HG03460 (cell line): ENCODE data around the gene CTDSP2.
A peak's percentile ranks its signal among the peaks of the same experiment; 100 is the strongest.
"Not testable (repeated sequence)": the region's sequence is repeated elsewhere in the genome, so short reads cannot be mapped to it uniquely, and the experiment has no call there.

Source experiments
- ATAC-seq: cut with Tn5 transposase; IDR thresholded peaks from one replicate; pipeline ENCODE4 v1.9.1; 2021; ENCODE audit not compliant: unreplicated experiment

Gene CTDSP2, protein sequence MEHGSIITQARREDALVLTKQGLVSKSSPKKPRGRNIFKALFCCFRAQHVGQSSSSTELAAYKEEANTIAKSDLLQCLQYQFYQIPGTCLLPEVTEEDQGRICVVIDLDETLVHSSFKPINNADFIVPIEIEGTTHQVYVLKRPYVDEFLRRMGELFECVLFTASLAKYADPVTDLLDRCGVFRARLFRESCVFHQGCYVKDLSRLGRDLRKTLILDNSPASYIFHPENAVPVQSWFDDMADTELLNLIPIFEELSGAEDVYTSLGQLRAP

DNA sequence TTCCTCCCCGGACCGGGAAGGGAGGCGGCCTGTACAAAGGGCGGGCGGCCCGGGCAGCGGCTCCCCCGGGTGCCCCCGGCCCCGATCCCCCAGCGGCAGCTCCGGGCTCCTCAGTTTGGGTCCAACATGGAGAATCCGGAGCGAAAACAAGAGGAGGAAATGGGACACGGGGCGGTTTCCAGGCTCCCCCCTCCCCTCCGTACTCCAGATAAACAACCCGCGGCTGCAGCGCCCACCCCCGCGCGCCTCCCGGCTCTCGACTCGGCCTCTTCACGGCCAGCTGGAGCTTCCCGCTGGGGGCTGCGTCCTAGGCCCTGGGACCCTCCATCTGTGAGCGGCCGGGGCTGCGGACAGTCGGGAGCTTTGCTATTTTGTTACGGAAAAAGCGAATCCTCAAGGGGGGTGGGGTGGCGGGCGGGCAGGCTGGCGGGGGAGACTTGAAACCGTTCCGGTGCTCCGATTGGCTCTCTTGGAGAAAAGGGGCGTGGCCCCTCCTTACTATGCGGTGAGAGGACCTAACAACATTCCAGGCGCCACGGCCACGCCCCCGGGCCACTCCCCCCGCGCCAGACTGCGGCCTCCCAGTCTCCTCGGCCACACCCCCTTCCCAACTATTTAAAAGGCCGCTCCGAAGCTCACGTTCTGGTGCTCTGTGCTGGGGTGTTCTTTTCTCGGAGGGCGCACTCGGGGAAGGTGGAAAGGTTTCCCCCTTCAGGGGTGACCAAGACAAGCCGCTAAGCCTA is at the start of gene CTDSP2:
Gene CTDSP2 (minus strand): TSS at position 153 of the 743 bp plus-strand sequence. CDS start 294 bp downstream, outside the sequence.
- peak; percentile 42 for ATAC-seq

- ATAC-seq: no peak
These were observed 49.5 kb upstream of the CTDSP2 start for GRCh38 chr12:57896115-57896433.

GRCh38 chr12:57895389-57896114 is 49.0 kb upstream of the CTDSP2 start:
- no peak for ATAC-seq

DNA sequence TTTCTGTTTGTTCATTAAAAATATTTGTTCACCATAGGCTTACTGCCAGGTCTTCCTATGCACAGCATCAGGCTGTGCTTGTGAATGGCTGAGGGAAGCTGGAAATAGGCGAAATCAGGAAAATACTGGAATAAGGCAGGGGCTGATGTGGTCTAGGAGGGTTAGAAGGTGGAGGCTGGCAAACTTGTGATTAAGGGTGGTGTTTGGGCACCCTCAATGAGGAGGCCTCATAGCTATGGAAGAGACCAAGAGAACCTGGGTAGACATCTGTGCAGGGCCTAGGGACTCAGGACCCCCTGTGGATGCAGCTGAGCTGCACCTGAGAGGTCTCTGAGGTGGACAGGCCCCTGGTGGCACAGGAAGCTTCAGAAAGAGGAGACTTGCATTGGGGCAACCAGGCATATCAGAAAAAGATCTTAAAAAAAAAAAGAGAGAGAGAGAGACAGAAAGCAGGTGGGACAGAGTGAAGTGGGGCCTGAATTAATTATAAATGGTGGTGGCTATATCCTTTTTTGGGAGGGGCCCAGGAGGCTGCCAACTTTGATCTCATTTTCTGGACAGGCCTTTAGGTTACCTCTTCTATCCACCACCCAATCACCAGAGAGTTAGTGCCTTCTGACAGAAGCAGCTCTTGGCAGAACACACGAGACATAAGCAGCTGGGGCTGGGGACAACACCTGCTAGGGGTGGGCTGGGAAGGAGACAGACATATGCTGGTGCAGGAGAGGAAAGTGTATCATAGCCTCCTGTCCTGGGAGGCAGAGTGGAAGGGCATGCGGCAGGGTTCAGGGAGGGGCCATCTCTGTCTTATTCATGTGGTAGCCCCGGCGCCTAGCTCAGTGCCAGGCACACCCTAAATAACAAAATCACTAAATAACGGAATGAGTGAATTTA is 48.1 kb upstream of the CTDSP2 start:
- ATAC-seq: no peak

DNA sequence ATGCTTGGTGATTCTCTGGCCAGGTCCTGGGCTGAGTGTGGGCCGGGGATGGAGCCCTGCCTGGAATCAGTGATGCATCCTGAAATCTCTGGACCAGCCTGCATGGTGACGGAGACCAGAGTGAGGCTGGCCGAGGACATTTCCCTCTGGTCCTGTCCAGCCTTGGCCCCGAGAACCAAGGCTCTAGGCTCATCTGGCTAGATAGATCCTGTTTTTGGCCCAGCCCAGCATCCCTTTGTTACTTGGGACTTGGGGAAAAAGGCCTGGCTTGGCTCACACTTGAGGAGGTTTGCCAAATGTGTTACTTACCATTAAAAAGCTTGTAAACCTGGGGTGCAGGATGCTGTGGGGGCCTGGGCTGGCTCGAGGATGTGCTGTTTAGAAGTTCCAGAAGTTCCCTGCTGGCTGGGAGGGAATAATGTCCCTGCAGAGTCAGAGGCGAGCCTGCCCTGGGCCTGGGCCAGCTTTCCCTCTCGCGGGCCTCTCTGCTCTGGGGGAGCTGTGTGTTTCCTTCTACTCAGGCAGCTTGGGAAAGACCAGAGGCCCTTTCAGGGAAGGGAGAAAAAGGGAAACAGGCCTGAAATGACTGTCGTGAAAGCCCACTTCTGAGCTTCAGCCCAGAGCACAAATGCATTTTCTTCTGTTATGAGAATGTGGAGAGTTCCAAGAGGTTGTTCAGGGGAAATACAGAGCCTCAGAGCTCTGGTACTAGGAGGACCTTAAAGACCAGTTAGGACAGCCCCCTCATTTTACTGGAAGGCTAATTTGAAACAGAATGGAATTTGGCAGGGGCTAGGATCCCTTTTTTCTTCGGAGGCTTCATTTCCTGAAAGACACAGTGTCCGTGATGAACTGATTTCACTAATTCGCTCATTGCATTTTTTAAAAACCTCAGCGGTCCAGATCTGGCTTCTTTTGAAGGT is 47.2 kb upstream of the CTDSP2 start:
- no peak for ATAC-seq

DNA sequence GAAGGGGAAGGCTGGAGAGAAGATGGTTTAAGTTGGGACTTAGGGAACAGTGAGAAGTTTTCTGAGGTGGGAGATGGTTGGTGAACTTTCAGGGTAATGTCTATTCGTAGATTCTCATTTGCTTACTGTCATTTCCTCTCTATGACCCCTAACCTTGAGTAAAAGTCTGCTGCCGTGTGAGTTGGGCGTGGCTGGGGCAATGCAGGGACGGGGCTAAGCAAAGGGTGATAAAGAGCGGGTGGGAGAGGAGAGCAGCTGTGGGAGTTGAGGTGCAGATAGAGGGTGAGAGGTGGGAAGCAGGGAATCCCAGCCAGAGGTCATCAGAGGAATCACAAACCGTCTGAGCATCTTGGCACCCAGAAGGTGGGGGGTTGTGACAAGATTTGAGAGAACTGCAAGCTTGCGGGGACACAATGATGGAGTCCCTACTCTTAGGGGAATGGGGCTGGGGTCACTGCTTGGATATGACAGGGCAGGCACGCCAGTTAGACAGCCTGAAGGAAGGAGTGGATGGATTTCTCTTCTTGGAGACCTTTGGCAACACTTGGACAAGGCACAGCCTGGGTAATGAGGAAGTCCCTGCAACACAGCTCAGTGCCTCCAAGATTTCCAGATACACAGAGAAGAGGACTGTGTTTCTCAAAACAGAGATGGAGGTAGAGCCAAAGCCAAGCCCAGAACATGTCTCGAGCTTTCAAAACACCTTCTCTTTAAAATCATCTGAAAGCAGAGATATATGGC is 45.9 kb upstream of the CTDSP2 start:
- no peak for ATAC-seq

DNA sequence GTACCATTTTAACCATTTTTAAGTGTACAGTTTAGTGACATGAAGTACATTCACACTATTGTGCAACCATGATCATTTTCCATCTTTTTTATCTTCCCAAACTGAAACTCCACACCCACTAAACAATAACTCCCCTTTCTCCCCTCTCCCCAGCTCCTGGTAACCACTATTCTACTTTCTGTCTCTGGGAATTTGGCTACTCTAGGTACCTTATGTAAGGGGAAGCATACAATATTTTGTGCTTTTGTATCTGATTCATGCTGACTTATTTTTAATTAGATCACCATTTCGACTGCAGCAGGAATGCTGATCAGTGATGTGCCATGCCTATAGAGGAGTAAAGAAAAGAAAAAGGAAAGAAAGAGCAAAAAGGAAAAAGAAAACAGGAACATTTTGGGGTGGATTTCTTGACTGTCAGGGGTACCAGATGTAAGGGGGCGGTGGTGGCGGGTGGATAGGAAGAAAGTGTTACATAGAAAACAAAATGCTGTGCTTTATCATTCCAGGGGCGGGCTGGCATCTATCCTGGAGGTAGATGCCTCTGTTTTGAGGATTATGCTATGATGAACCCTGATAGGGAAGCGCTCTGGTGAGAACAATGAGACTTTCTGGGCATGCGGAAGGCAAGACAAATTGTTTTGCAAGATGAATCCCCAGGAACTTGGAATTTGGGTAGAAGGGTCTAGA is 45.2 kb upstream of the CTDSP2 start:
- ATAC-seq: no peak

- no peak for ATAC-seq
These were observed 43.9 kb upstream of the CTDSP2 start for GRCh38 chr12:57890191-57891115.

DNA sequence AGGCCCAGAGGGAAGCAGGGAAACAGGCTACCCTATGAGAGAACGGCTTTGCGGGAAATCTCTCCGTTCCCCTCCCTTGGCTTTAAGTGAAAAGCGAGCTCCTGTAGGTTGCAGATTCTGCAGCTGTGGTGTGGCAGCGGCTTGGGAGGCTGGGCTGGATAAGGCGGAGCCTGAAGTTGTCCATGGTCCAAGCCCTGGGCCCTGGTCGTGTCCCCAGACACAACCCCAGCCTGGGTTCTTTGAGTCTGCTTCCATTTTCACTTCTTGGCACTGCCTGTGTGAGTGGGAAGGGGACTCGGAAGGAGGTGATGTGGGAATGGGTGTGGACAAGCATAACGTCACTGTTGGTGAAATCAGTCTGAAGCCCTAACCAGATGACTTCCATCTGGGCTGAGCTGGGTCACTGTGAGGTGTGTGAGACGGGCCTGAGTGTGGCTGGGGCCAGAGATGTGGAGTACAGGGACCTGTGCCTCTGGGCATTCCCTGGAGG is 43.0 kb upstream of the CTDSP2 start:
- ATAC-seq: no peak

DNA sequence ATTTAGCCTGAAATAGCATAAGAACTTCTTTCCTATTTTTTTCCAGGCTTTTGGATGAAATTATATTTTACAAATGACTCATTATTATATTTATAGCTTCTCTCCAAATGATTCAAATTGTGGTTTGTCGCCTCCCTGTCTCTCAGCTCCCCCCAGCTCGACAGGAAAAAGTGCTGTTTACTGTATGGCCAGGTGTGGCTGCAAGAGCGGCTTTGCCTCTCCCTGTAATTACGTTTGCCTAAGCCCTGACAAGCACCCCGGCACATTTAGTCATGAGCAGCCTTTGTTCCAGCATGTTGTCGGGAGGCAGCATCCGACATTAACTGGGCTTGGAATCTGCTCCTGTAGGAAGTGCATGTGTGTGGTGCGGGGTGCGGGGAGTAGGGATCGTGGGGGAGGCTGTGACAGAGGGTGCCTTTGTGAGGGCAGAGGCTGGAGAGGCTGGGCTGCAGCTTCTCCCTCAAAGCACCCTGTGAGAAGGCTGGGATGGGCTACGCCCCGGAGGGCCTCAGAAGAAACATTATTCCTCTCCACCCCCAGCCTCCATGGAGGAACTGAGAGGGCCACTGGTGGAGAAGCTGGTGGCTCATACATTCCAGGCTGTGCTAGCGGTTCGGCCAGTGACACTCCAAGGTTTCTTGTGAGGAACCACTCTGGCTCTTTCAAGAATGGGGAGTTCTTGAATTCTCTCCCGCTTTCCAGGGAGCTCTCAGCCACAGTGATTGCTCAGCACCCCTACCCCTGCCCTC is 42.1 kb upstream of the CTDSP2 start:
- ATAC-seq: no peak

DNA sequence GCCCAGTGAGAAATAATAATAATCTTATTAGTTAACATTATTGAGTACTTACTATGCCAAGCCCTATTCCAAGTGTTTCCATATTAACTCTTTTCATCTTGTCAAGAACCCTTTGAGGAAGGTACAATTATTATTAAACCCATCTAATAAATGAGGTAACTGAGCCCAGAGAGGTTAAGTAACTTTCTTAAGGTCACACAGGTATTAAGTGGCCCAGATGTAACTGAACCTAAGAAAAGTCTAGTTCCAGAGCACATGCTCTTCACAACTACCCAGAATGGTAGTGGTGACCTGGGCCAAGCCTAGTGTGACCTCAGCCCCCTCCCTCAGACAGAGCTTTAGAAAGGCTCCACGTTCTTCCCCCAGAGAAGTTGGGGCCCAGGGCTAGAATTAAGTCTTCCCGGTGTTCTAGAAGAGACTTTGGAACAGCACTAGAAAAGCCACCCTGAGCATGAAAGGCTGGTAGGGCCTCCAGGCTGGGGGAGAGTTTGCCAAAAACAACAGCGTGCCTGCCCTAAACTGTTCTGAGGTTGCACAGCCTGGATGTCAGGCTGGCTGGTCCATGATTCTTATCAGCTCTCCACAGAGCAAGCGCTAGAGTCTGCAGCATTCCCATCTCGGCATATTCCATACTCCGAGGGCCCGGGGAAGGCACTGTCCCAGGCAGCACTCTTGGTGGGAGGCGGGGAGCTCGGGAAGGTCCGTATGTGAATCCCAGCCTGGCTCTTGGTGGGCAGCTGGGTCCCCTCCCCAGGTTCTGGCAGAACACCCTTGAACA is 41.3 kb upstream of the CTDSP2 start:
- ATAC-seq: no peak

DNA sequence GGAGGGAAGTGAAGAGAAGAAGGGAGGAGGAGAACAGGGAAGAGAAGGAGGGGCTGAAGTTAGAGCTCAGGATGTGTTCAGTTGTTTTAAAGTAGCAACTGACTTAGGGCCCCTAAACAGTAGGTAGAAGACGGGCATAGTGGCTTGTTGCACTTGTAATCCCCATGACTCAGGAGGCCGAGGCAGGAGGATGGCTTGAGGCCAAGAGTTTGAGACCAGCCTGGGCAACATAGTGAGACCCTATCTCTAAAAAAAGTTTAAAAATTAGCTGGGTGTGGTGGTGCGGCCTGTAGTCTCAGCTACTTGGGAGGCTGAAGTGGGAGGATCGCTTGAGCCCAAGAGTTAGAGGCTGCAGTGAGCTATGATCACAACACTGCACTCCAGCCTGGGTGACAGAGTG is 40.4 kb upstream of the CTDSP2 start:
- ATAC-seq: not testable (repeated sequence)

- no peak for ATAC-seq
These were observed 40.0 kb upstream of the CTDSP2 start for GRCh38 chr12:57886542-57886941.

- ATAC-seq: no peak
These were observed 38.7 kb upstream of the CTDSP2 start for GRCh38 chr12:57885207-57885606.

DNA sequence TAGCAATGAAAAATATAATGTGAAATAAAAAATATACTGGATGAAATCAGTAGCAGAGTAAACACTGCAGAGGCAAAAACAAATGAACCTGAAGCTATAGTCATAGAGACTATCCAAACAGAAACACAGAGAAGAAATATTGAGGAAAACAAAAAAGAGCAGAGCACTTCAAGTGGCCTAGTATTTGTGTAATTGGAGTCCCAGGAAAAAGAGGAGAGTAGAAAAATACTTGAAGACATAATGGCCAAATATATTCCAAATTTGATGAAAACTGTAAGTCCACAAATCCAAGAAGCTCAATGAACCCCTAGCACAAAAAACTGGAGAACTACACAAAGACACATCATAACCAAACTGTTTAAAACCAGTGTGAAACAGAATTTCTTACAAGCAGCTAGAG is 37.2 kb upstream of the CTDSP2 start:
- no peak for ATAC-seq

DNA sequence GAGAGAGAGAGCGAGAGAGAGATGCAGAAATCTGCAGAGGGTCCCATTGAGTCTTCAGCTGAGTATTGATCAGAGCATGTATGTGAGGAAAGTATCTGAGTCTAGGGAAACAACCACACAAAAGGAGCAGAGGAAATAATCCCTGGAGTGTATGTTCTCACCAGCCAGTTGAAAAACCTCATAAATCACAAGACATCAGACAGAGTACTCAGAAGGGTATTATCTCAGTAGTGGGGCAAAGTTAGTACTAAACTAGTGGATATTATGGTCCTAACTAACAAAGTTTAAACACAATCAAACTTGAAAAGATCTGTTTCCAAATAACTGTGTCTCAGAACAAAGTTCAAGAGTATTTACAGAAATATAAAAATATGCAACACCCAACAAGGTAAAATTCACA is 36.5 kb upstream of the CTDSP2 start:
- no peak for ATAC-seq
